ENCODE results near the gene EFCAB6. TPM values are rescaled to one million over a fixed set of nuclear protein-coding genes. Genes with fewer than 3 reads are reported as not detected.

EFCAB6 gene
- total and polyA plus RNA-seq, 7 donors, result 0.07 to 0.84 (median 0.50) TPM

- Histone ChIP-seq H3K36me3 (ENCODE audit: insufficient read depth in 1 of 2, low read depth in 1 of 2) (no peaks in the 10 kb centered on the region), H3K4me3 (no peak overlapping the region), H3K4me1 (no peaks in the 10 kb centered on the region), H3K27me3 (ENCODE audit: insufficient read depth in 3 of 3, low read length in 2 of 3) (peaks cover 0 to 7% (median 2%) of the 10 kb centered on the region in 3 donors), H3K27ac (no peak overlapping the region), H3K9me3 (peaks cover 11% of the 10 kb centered on the region)
- ATAC-seq (no peak), DNase-seq (no peak)
- TF ChIP-seq CTCF (IDR thresholded peaks at IDR 0.05), result no peak
- WGBS, 3 donors, result 41 to 50% (median 45%) methylated on average over 22 of the region's 22 CpGs
- intact Hi-C loops (cut with DNase I), result no loop called here
These were observed 250.5 kb downstream of the EFCAB6 start for GRCh38 chr22:43561415-43562178.

GRCh38 chr22:43560651-43561050, 251.5 kb downstream of the EFCAB6 start:
- no peak overlapping the region for H3K4me3 ChIP-seq
- WGBS, 3 donors, result 81 to 87% (median 82%) methylated on average over 18 of the region's 18 CpGs
- no peaks in the 10 kb centered on the region for H3K36me3 ChIP-seq (ENCODE audit: insufficient read depth in 1 of 2, low read depth in 1 of 2)
- peaks cover 0 to 7% (median 2%) of the 10 kb centered on the region in 3 donors for H3K27me3 ChIP-seq (ENCODE audit: insufficient read depth in 3 of 3, low read length in 2 of 3)
- peaks cover 11% of the 10 kb centered on the region for H3K9me3 ChIP-seq
- H3K27ac ChIP-seq, result no peak overlapping the region
- no peaks in the 10 kb centered on the region for H3K4me1 ChIP-seq
- intact Hi-C loops (cut with DNase I), result no loop called here
- no peak for TF ChIP-seq CTCF (IDR thresholded peaks at IDR 0.05)
- DNase-seq, result no peak
- no peak for ATAC-seq

- Histone ChIP-seq H3K36me3 (ENCODE audit: insufficient read depth in 1 of 2, low read depth in 1 of 2) (no peaks in the 10 kb centered on the region), H3K4me1 (no peaks in the 10 kb centered on the region), H3K9me3 (peaks cover 11% of the 10 kb centered on the region), H3K27me3 (ENCODE audit: insufficient read depth in 3 of 3, low read length in 2 of 3) (peaks cover 0 to 7% (median 0%) of the 10 kb centered on the region in 3 donors), H3K4me3 (no peak overlapping the region), H3K27ac (no peak overlapping the region)
- TF ChIP-seq CTCF (IDR thresholded peaks at IDR 0.05), result no peak
- WGBS, 3 donors, result 71 to 73% (median 73%) methylated on average over 11 of the region's 11 CpGs
- intact Hi-C loops (cut with DNase I), result no loop called here
- no peak for ATAC-seq
- DNase-seq, result no peak
These were observed 256.3 kb downstream of the EFCAB6 start for GRCh38 chr22:43555561-43556515.

- no peaks in the 10 kb centered on the region for H3K36me3 ChIP-seq (ENCODE audit: insufficient read depth in 1 of 2, low read depth in 1 of 2)
- H3K27me3 ChIP-seq (ENCODE audit: insufficient read depth in 3 of 3, low read length in 2 of 3), result no peaks in the 10 kb centered on the region
- H3K27ac ChIP-seq, result no peak overlapping the region
- no peak for TF ChIP-seq CTCF (IDR thresholded peaks at IDR 0.05)
- ATAC-seq (no peak), DNase-seq (no peak)
- intact Hi-C loops (cut with DNase I), result no loop called here
- no peak overlapping the region for H3K4me3 ChIP-seq
- 86 to 89% (median 87%) methylated on average over 17 of the region's 17 CpGs for WGBS, 3 donors
- peaks cover 11% of the 10 kb centered on the region for H3K9me3 ChIP-seq
- no peaks in the 10 kb centered on the region for H3K4me1 ChIP-seq
These were observed 257.3 kb downstream of the EFCAB6 start for GRCh38 chr22:43554694-43555365.

All from psoas muscle (tissue), 8 donors.